B cell (primary cell): ENCODE results near the gene NLRP1.

ENCODE experiments used
- EZH2 ChIP-seq: IDR thresholded peaks from 2 replicates; pipeline ENCODE4 v1.6.1; 2012; ENCODE audit warnings: borderline replicate concordance, low read depth, mild to moderate bottlenecking, moderate library complexity, low read length; ENCODE audit not compliant: insufficient read depth, poor library complexity, severe bottlenecking
- TF ChIP-seq, protein P1 (sequence below): fragments of 200-600 bp; IDR thresholded peaks from one replicate; pipeline ENCODE4 v1.8.0; 2022; ENCODE audit warnings: antibody characterized with exemption, mild to moderate bottlenecking

DNA sequence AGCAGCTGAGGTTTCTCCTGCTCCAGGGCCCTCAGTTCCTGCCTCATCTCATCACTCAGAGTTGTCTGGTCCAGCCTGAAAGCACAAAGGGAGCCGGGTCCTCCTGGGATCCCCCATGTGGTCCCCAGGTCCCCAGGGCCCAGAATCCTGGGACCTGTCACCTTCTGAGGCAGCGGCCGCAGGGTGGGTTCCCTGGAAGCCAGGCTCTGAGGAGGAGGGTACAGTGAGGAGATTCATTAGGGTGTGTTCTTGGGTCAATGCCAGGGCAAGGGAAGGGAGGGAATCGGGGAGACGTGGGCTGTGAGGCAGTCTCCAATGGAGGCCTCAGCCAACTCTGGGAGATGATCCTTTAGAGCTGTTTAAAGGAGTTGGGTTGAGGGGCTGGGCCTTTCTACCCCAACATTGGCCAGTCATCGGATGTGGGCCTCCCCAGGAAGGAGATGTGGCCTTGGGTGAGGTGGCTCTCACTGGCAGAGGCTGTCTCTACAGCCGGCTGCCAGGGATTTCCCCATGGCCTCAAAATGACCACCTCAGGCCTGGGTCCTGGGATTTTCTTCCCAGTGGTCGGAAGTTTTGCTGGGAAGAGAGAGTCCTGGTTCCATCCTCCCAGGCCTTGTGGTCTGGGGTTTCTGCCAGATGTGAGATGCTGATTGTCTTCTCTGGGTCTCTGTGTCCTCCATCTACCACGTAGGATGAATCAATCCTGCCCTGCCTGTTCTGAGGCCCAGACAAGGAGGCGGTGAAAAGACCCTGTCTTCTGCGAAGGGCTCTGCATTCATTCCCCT is 47.3 kb downstream of the NLRP1 start:
- TF ChIP-seq, protein P1, sequence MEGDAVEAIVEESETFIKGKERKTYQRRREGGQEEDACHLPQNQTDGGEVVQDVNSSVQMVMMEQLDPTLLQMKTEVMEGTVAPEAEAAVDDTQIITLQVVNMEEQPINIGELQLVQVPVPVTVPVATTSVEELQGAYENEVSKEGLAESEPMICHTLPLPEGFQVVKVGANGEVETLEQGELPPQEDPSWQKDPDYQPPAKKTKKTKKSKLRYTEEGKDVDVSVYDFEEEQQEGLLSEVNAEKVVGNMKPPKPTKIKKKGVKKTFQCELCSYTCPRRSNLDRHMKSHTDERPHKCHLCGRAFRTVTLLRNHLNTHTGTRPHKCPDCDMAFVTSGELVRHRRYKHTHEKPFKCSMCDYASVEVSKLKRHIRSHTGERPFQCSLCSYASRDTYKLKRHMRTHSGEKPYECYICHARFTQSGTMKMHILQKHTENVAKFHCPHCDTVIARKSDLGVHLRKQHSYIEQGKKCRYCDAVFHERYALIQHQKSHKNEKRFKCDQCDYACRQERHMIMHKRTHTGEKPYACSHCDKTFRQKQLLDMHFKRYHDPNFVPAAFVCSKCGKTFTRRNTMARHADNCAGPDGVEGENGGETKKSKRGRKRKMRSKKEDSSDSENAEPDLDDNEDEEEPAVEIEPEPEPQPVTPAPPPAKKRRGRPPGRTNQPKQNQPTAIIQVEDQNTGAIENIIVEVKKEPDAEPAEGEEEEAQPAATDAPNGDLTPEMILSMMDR = no peak
- no peak for TF ChIP-seq EZH2
